GM21619 (cell line): ENCODE results near the gene RIC8B.

Source experiments
- ATAC-seq: cut with Tn5 transposase; IDR thresholded peaks from one replicate; pipeline ENCODE4 v1.9.1; 2021; ENCODE audit not compliant: unreplicated experiment

The RIC8B gene

DNA sequence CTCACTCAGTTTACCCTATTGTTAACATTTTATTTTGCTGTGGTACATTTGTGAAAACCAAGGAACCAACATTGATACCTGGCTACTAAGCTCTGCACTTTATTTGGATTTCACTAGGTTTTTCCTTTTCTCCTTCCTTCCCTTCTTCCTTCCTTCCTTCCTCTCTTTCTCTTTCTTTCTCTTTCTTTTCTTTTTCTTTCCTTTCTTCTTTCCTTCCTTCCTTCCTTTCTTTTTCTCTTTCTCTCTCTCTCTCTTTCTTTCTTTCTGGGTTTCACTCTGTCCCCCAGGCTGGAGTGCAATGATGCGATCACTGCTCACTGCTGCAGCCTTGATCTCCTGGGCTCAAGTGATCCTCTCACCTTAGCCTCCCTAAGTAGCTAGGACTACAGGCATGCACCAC lies 152.2 kb downstream of the RIC8B start:
- no peak for ATAC-seq

DNA sequence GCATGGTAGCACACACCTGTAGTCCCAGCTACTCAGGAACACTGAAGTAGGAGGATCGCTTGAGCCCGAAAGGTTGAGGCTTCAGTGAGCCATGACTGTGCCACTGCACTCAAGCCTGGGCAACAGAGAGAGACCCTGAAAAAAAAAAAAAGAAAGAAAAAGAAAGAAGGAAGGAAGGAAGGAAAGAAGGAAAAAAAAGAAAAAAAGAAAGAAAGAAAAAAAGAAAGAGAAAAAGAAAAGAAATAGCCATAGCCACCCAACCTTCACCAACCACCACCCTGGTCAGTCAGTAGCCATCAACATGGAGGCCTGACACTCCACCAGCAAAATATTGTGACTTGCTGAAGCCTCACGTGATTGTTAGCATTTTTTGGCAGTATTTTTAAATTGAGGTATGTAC lies 159.8 kb downstream of the RIC8B start:
- no peak for ATAC-seq
